HCT116 (cell line): Measurements from ENCODE around the gene PIK3CD. TPM values are rescaled to one million over a fixed set of nuclear protein-coding genes. Genes with fewer than 3 reads are reported as not detected.
A peak's percentile ranks its signal among the peaks of the same experiment; 100 is the strongest.

Source experiments
- ATAC-seq: fragments of 200-7000 bp; cut with Tn5 transposase; 2 replicates; pipeline ENCODE4 v1.9.1; 2020; ENCODE audit warnings: mild to moderate bottlenecking, moderate library complexity
- BruUV-seq: library from RNA; stranded (reverse); fragments of 400-500 nt; replicated peaks from 2 replicates; lab custom pipeline; 2021; lab: Mats Ljungman, UMichigan
- CTCF ChIA-PET: fragments of 300-600 bp; sonication (Branson Sonifier 250); formaldehyde crosslinking; loops from one replicate; lab custom pipeline; 2021; ENCODE audit warnings: antibody characterized with exemption; lab: Charles Lee
- POLR2A ChIA-PET: fragments of 300-600, 350-600 bp; sonication (Branson Sonifier 250); formaldehyde crosslinking; loops from one replicate; lab custom pipeline; 2021; ENCODE audit warnings: antibody characterized with exemption; lab: Charles Lee
- RAD21 ChIA-PET, 2 experiments: fragments of 300-600 bp; sonication (Branson Sonifier 250); formaldehyde crosslinking; loops; one replicate each; lab custom pipeline; 2023; ENCODE audit warnings: low total read pairs in 2 of 2; ENCODE audit not compliant: uncharacterized antibody in 2 of 2, unreplicated experiment in 2 of 2, low non-redundant PET in 1 of 2; lab: Charles Lee
- DNase-seq: peaks from one replicate; pipeline ENCODE4 v3.0.0-alpha.2; 2010; ENCODE audit warnings: low read depth, low spot score
- H2AFZ ChIP-seq: fragments of 200-600 bp; shearing (Covaris generic), sonication (generic); 2 replicates; pipeline ENCODE4 v1.6.1; 2017; ENCODE audit warnings: low read depth, mixed run types, mixed read lengths, antibody characterized with exemption, low read length; ENCODE audit not compliant: poor library complexity, severe bottlenecking
- H3K27ac ChIP-seq: 2 replicates; pipeline ENCODE4 v1.5.1; 2012; ENCODE audit warnings: low read depth, low read length
- H3K27me3 ChIP-seq: fragments of 200-600 bp; sonication (generic); 2 replicates; pipeline ENCODE4 v1.6.1; 2016; ENCODE audit warnings: mixed run types, low read length, mixed read lengths; ENCODE audit not compliant: insufficient read depth
- H3K36me3 ChIP-seq, 2 experiments: fragments of 200-500 bp in 1 of 2; fragments of 200-600 bp in 1 of 2; sonication (Bioruptor generic) in 1 of 2; sonication (generic) in 1 of 2; 2 replicates each; pipeline versions ENCODE4 v1.5.1 to v1.6.1; 2014 to 2016; ENCODE audit warnings: low read length in 2 of 2, inconsistent platforms in 1 of 2, mixed read lengths in 1 of 2, mixed run types in 1 of 2; ENCODE audit not compliant: insufficient read depth in 2 of 2, control insufficient read depth in 1 of 2
- H3K4me1 ChIP-seq, 2 experiments: fragments of 200-600 bp in 1 of 2; sonication (generic) in 1 of 2; 2 replicates each; pipeline versions ENCODE4 v1.5.1 to v1.6.1; 2012 to 2017; ENCODE audit warnings: low read length in 2 of 2, inconsistent platforms in 1 of 2, mild to moderate bottlenecking in 1 of 2, mixed read lengths in 1 of 2, mixed run types in 1 of 2, moderate library complexity in 1 of 2; ENCODE audit not compliant: insufficient read depth in 2 of 2, control insufficient read depth in 1 of 2
- H3K4me2 ChIP-seq: fragments of 200-600 bp; sonication (generic); 2 replicates; pipeline ENCODE4 v1.6.1; 2017; ENCODE audit warnings: mixed run types, low read length, mixed read lengths
- H3K4me3 ChIP-seq, 2 experiments: fragments of 200-600 bp in 1 of 2; sonication (generic) in 1 of 2; replicated peaks in 1 of 2; 2 replicates each; pipeline ENCODE4 v1.5.1; 2011 to 2016; ENCODE audit warnings: low read length in 2 of 2, control low read depth in 1 of 2, low read depth in 1 of 2, mild to moderate bottlenecking in 1 of 2, mixed read lengths in 1 of 2, mixed run types in 1 of 2
- H3K79me2 ChIP-seq: fragments of 200-600 bp; sonication (generic); 2 replicates; pipeline ENCODE4 v1.6.1; 2017; ENCODE audit warnings: mild to moderate bottlenecking, mixed run types, low read length, moderate library complexity, mixed read lengths; ENCODE audit not compliant: insufficient read depth
- H3K9ac ChIP-seq: fragments of 200-600 bp; sonication (generic); 2 replicates; pipeline ENCODE4 v1.6.1; 2016; ENCODE audit warnings: low read length, mixed read lengths
- H3K9me2 ChIP-seq: fragments of 200-600 bp; sonication (generic), shearing (Covaris generic); 2 replicates; pipeline ENCODE4 v1.6.1; 2017; ENCODE audit warnings: mixed run types, mild to moderate bottlenecking, moderate library complexity; ENCODE audit not compliant: insufficient read depth
- H3K9me3 ChIP-seq, 2 experiments: fragments of 200-500 bp in 1 of 2; fragments of 200-600 bp in 1 of 2; sonication (Bioruptor generic) in 1 of 2; sonication (generic) in 1 of 2; 2 replicates each; pipeline ENCODE4 v1.6.1; 2014 to 2017; ENCODE audit warnings: low read length in 2 of 2, mixed read lengths in 2 of 2, inconsistent platforms in 1 of 2, low read depth in 1 of 2, mild to moderate bottlenecking in 1 of 2, mixed run types in 1 of 2, moderate library complexity in 1 of 2; ENCODE audit not compliant: control insufficient read depth in 1 of 2, insufficient read depth in 1 of 2
- H4K20me1 ChIP-seq: fragments of 200-600 bp; sonication (generic), shearing (Covaris generic); 2 replicates; pipeline ENCODE4 v1.6.1; 2017; ENCODE audit warnings: mixed run types, mild to moderate bottlenecking, moderate library complexity; ENCODE audit not compliant: insufficient read depth
- CEBPB ChIP-seq: IDR thresholded peaks from 2 replicates; pipeline ENCODE4 v1.6.1; 2012; ENCODE audit warnings: low read depth
- ELF1 ChIP-seq: IDR thresholded peaks from 2 replicates; pipeline ENCODE4 v1.6.1; 2012; ENCODE audit warnings: low read depth, borderline replicate concordance
- EZH2 ChIP-seq: fragments of 200-600 bp; sonication (generic); IDR thresholded peaks from 2 replicates; pipeline ENCODE4 v1.6.1; 2017; ENCODE audit warnings: antibody characterized with exemption, mixed run types
- FOSL1 ChIP-seq: IDR thresholded peaks from 2 replicates; pipeline ENCODE4 v1.6.1; 2012; ENCODE audit warnings: low read depth
- POLR2A ChIP-seq: IDR thresholded peaks from 2 replicates; pipeline ENCODE4 v1.7.0; 2011; ENCODE audit warnings: borderline replicate concordance; ENCODE audit not compliant: insufficient read depth, insufficient read length; ENCODE audit errors: extremely low read depth
- POLR2AphosphoS5 ChIP-seq: IDR thresholded peaks from 2 replicates; pipeline ENCODE4 v1.6.1; 2011; ENCODE audit warnings: mild to moderate bottlenecking, low read depth, low read length, moderate library complexity
- RAD21 ChIP-seq: IDR thresholded peaks from 2 replicates; pipeline ENCODE4 v1.6.1; 2012; ENCODE audit warnings: low read depth, mild to moderate bottlenecking
- SIN3A ChIP-seq: IDR thresholded peaks from 2 replicates; pipeline ENCODE4 v1.6.1; 2012; ENCODE audit warnings: low read depth
- SP1 ChIP-seq: IDR thresholded peaks from 2 replicates; pipeline ENCODE4 v1.6.1; 2012; ENCODE audit warnings: low read depth
- TCF7L2 ChIP-seq: IDR thresholded peaks from 2 replicates; pipeline ENCODE4 v1.7.0; 2011; ENCODE audit warnings: borderline replicate concordance, inconsistent platforms; ENCODE audit not compliant: insufficient read depth, insufficient read length; ENCODE audit errors: extremely low read depth
- YY1 ChIP-seq: IDR thresholded peaks from 2 replicates; pipeline ENCODE4 v1.6.1; 2011; ENCODE audit warnings: low read length, low read depth, moderate library complexity, mild to moderate bottlenecking; ENCODE audit not compliant: insufficient replicate concordance; ENCODE audit errors: extremely low read depth
- ZNF274 ChIP-seq: fragments of 200-500 bp; sonication (Bioruptor generic); IDR thresholded peaks from 2 replicates; pipeline ENCODE4 v1.6.1; 2014; ENCODE audit warnings: mild to moderate bottlenecking, low read depth, low read length, inconsistent platforms
- intact Hi-C: fragments of 100-400 bp; cut with micrococcal nuclease; formaldehyde crosslinking; loops from 2 replicates; pipeline ENCODE4 v1.10.0; 2022
- total RNA-seq: library from RNA; stranded (reverse); gene quantifications from one replicate; pipeline ENCODE4 v1.2.1, GENCODE V29; 2021; ENCODE audit not compliant: unreplicated experiment
- TF ChIP-seq, protein P1 (sequence below): IDR thresholded peaks from 2 replicates; pipeline ENCODE4 v1.6.1; 2011; ENCODE audit warnings: mild to moderate bottlenecking, low read length, moderate library complexity; ENCODE audit not compliant: insufficient replicate concordance; ENCODE audit errors: extremely low read depth
- TF ChIP-seq, protein P2 (sequence below): IDR thresholded peaks from 2 replicates; pipeline ENCODE4 v1.6.1; 2012; ENCODE audit warnings: low read depth

The PIK3CD gene
- total RNA-seq, 1 experiment from 2014 or later = 9.2 TPM

DNA sequence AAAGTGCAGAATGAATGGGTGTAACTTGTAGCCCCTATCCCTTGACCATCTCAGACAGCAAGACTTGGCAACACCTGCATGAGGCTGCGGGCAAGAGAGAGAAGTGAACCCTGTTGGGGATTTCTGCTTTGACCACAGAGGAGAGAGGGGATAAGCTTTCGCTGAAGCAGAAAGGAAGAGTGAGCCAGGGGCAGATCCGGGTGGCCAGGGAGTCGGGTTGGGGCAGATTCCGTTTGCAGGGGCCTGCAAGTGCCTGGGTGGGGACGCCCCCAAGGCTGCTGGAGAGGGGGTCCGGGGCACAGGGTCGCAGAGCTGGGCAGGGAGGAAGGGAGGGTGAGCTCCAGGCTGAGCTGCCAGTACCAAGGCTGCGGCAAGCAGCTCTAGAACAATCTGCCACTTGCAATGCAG, 25.3 kb upstream of the PIK3CD start:
- no peak overlapping the region for H2AFZ ChIP-seq
- ATAC-seq = no peak
- H3K9me2 ChIP-seq = no peaks in the 10 kb centered on the region
- H3K9ac ChIP-seq = peak overlapping the region; percentile 20; the same call in 1 of the 2 replicates
- peaks cover 0 to 17% of the 10 kb centered on the region in 2 experiments; a peak in 2 of 4 replicates for H3K4me1 ChIP-seq
- H3K27ac ChIP-seq = no peak overlapping the region
- TF ChIP-seq ZNF274 = no peak
- TF ChIP-seq, protein P1, sequence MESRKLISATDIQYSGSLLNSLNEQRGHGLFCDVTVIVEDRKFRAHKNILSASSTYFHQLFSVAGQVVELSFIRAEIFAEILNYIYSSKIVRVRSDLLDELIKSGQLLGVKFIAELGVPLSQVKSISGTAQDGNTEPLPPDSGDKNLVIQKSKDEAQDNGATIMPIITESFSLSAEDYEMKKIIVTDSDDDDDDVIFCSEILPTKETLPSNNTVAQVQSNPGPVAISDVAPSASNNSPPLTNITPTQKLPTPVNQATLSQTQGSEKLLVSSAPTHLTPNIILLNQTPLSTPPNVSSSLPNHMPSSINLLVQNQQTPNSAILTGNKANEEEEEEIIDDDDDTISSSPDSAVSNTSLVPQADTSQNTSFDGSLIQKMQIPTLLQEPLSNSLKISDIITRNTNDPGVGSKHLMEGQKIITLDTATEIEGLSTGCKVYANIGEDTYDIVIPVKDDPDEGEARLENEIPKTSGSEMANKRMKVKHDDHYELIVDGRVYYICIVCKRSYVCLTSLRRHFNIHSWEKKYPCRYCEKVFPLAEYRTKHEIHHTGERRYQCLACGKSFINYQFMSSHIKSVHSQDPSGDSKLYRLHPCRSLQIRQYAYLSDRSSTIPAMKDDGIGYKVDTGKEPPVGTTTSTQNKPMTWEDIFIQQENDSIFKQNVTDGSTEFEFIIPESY = no peak
- TF ChIP-seq POLR2A = no peak
- TF ChIP-seq ELF1 = no peak
- no peak for TF ChIP-seq YY1
- no peak for TF ChIP-seq SP1
- TF ChIP-seq SIN3A = no peak
- TF ChIP-seq RAD21 = no peak
- no peak for TF ChIP-seq EZH2
- no peak for TF ChIP-seq POLR2AphosphoS5
- TF ChIP-seq TCF7L2 = no peak
- TF ChIP-seq, protein P2, sequence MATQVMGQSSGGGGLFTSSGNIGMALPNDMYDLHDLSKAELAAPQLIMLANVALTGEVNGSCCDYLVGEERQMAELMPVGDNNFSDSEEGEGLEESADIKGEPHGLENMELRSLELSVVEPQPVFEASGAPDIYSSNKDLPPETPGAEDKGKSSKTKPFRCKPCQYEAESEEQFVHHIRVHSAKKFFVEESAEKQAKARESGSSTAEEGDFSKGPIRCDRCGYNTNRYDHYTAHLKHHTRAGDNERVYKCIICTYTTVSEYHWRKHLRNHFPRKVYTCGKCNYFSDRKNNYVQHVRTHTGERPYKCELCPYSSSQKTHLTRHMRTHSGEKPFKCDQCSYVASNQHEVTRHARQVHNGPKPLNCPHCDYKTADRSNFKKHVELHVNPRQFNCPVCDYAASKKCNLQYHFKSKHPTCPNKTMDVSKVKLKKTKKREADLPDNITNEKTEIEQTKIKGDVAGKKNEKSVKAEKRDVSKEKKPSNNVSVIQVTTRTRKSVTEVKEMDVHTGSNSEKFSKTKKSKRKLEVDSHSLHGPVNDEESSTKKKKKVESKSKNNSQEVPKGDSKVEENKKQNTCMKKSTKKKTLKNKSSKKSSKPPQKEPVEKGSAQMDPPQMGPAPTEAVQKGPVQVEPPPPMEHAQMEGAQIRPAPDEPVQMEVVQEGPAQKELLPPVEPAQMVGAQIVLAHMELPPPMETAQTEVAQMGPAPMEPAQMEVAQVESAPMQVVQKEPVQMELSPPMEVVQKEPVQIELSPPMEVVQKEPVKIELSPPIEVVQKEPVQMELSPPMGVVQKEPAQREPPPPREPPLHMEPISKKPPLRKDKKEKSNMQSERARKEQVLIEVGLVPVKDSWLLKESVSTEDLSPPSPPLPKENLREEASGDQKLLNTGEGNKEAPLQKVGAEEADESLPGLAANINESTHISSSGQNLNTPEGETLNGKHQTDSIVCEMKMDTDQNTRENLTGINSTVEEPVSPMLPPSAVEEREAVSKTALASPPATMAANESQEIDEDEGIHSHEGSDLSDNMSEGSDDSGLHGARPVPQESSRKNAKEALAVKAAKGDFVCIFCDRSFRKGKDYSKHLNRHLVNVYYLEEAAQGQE = no peak
- TF ChIP-seq CEBPB = no peak
- no peak for TF ChIP-seq FOSL1
- RAD21 ChIA-PET = no interaction called here
- POLR2A ChIA-PET = no interaction called here
- no TSS peak for BruUV-seq
- H3K9me3 ChIP-seq = no peaks in the 10 kb centered on the region
- CTCF ChIA-PET = interaction anchor here (1.3 to 2.1 kb wide), 2 partner anchors 95 to 242 kb away, joined by 8 read pairs; no protein-coding TSS in a partner anchor
- no peaks in the 10 kb centered on the region for H4K20me1 ChIP-seq
- H3K4me2 ChIP-seq = peak overlapping the region; percentile 61
- intact Hi-C loops = loop anchor here (2.0 to 5.0 kb wide), 4 partner anchors 61 to 801 kb away; partner anchors contain the start of genes LZIC and NMNAT1
- H3K4me3 ChIP-seq = peak overlapping the region in 1 of 2 experiments; percentile 44; a peak in 2 of 4 replicates
- DNase-seq = no peak
- H3K36me3 ChIP-seq = no peaks in the 10 kb centered on the region
- H3K27me3 ChIP-seq = no peaks in the 10 kb centered on the region
- no peaks in the 10 kb centered on the region for H3K79me2 ChIP-seq
